Mucosa of stomach (tissue), 1 donor: ENCODE data around the gene BDNF.

Experiments
- H3K27me3 ChIP-seq: one replicate; pipeline ENCODE4 v1.7.0; 2013; ENCODE audit warnings: mild to moderate bottlenecking, low read length; ENCODE audit not compliant: control insufficient read depth, insufficient read depth
- H3K36me3 ChIP-seq: one replicate; pipeline ENCODE4 v1.7.0; 2013; ENCODE audit warnings: low read length; ENCODE audit not compliant: control insufficient read depth, insufficient read depth
- H3K4me1 ChIP-seq: one replicate; pipeline ENCODE4 v1.7.0; 2013; ENCODE audit warnings: mild to moderate bottlenecking, low read length; ENCODE audit not compliant: control insufficient read depth, insufficient read depth
- H3K4me3 ChIP-seq: one replicate; pipeline ENCODE4 v1.7.0; 2013; ENCODE audit warnings: low read length
- H3K9ac ChIP-seq: one replicate; pipeline ENCODE4 v1.7.0; 2013; ENCODE audit warnings: mild to moderate bottlenecking, low read length, moderate library complexity
- H3K9me3 ChIP-seq: one replicate; pipeline ENCODE4 v1.7.0; 2013; ENCODE audit warnings: mild to moderate bottlenecking, low read length, moderate library complexity; ENCODE audit not compliant: control insufficient read depth
- donor health status: Pancreatic carcinoma.

Gene BDNF

DNA sequence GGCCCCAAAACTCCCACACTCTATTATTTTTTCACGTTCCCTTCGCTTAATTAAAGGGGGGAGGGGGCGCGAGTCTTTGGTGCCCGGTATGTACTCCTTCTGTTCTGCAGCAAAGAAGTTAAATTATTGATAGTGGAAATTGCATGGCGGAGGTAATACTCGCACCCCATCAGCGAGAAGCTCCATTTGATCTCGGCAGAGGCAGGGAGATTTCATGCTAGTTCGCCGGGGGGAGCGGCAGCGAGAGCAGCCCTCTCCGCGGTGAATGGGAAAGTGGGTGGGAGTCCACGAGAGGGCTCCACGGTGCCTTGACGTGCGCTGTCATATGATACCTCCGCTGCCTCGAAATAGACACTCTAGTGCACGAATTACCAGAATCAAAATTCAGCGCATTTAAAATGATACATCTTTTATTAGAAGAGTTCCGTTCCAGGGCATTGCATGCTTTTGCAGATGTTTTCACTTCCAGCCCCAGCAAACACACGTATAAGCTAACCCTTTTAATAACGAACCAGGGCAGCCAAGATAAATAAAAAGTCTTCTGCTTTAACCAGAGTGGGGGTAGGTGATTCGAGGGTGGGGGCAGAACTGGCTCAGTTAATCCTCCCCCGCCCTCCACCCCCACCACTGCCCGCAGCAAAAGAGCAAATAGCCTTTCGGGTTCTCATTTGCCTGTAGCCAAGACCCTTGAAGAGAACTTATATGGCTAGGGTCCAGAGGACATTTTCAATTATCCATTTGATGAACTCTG is 1.3 kb upstream of the BDNF start:
- Histone ChIP-seq H3K27me3 (peaks cover 51% of the 10 kb centered on the region), H3K9me3 (no peaks in the 10 kb centered on the region), H3K36me3 (no peaks in the 10 kb centered on the region), H3K9ac (no peak overlapping the region), H3K4me3 (peak overlapping the region; percentile 39), H3K4me1 (peaks cover 15% of the 10 kb centered on the region)

DNA sequence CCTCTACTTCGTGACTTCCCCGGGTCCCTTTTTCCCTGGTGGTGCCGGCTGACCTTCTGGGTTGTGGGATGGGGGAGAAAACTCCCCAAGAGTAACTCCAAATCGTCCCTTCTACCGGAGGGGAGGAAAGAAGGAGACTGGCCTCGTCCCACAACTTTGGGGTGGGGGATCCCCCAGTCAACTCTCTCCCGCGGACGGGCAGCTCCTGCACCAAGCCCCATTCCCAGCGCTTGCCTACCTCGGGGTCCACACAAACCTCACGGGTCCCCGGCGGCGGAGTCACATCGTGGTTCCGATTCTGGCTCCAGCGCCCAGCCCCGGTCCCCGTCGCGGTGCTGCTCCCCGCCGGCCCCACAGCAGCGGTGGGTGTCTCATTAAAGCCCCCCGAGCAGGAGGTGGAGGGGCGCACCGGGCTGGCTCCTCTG is 317 bp downstream of the BDNF start:
- Histone ChIP-seq H3K4me3 (no peak overlapping the region), H3K27me3 (peaks cover 59% of the 10 kb centered on the region), H3K9ac (no peak overlapping the region), H3K4me1 (peaks cover 15% of the 10 kb centered on the region), H3K36me3 (no peaks in the 10 kb centered on the region), H3K9me3 (no peaks in the 10 kb centered on the region)

DNA sequence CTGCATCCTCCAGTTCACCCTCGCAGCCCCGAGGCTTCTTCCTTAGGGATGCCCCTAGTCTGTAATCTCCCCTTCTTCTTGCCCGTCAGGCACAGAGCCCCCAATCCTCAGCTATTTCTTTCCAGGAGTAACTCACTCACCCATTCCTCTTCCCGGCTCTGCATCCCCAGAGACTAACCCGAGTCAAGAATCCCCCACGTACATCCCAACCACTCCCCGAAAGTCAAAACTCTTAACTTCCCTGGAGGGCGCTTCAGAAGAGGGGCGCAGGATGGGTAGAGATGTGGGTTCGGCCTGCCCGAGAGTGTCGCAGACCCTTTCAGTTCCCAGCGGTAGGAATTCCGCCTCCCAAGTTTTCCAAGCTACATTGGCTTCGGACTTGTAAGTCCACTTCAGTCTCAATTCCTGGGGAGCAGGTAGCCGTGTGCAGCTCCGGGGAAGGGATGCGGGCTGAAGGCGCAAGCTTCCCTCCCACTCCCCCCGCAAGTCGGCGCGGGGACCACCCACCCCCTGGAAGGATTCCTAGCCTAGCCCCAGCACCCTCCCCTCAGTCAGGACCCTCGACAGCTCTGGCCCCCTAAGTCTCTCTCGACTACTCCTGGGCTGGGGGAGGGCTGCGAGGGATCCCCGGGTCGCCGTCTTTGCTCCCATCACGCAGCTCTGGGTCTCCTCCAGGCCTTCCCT is 871 bp downstream of the BDNF start:
- Histone ChIP-seq H3K9ac (peak overlapping the region; percentile 19), H3K27me3 (peaks cover 59% of the 10 kb centered on the region), H3K4me3 (peak overlapping the region; percentile 9), H3K36me3 (no peaks in the 10 kb centered on the region), H3K4me1 (peaks cover 15% of the 10 kb centered on the region), H3K9me3 (no peaks in the 10 kb centered on the region)

DNA sequence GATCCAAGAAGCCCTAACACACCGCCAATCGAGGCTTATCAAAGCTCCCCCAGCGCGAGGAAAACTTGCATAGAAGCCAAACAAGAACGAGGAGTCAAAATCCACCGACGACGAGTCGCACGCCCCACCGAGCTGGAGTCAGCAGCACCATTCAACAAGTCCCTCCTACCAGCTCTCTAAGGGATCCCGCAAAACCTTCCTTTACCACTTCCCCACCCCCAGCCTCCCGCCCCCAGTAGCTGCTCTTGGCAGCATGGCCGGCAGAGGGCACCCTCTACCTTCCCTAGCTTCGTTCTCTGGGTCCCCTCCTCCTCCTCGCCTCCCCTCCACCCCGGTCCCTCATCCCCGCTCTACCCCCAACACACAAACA is 1.4 kb downstream of the BDNF start:
- no peaks in the 10 kb centered on the region for H3K9me3 ChIP-seq
- peak overlapping the region; percentile 9 for H3K4me3 ChIP-seq
- H3K27me3 ChIP-seq = peaks cover 59% of the 10 kb centered on the region
- H3K9ac ChIP-seq = peak overlapping the region; percentile 19
- no peaks in the 10 kb centered on the region for H3K36me3 ChIP-seq
- H3K4me1 ChIP-seq = peaks cover 15% of the 10 kb centered on the region

DNA sequence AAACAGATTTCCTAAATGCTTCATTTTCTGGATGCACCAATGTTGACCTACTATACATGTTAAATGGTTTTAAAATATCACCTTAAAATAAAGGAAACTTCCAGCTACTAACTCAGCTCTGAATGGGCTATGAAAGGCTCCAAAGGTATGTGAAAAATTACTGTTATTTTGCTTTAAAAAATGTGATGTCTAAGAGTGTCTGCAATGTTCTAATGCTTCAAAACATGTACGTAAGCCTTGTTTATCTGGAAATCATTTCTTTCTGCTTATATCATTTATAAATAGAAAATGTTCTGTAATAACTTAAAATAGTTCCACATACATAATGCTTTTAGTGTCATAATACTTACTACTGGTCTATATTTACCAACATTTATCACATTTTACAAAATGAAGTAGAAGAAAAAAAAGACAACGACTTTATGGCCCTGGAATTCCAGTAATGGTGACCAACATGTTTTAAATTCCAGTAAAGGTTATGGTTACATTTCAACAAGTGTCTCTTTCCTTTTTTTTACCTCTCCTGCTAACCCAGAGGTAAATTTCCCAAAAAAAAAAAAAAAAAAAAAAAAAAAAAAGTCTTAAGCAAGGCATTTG is 2.5 kb downstream of the BDNF start:
- Histone ChIP-seq H3K9me3 (no peaks in the 10 kb centered on the region), H3K27me3 (peaks cover 56% of the 10 kb centered on the region), H3K4me3 (no peak overlapping the region), H3K9ac (no peak overlapping the region), H3K4me1 (peaks cover 15% of the 10 kb centered on the region), H3K36me3 (no peaks in the 10 kb centered on the region)

DNA sequence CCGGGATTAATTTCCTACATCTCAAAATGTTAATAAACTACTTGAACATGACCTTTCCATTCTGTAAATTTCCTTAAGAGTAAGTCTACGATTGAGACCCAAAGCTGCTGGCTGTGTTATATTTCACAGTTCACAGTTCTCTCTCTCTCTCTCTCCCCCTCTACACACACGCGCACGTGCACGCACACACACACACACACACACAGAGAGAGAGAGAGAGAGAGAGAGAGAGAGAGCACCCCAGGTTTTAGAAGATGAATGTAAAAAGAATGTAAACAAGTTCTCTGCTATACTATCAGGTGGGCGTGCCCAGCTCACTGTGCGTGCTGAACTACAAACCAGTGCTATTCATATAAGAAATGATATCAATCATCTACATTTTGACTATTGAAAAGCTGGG is 3.3 kb downstream of the BDNF start:
- Histone ChIP-seq H3K4me1 (peaks cover 15% of the 10 kb centered on the region), H3K36me3 (no peaks in the 10 kb centered on the region), H3K9me3 (no peaks in the 10 kb centered on the region), H3K27me3 (peaks cover 48% of the 10 kb centered on the region), H3K9ac (no peak overlapping the region), H3K4me3 (no peak overlapping the region)

DNA sequence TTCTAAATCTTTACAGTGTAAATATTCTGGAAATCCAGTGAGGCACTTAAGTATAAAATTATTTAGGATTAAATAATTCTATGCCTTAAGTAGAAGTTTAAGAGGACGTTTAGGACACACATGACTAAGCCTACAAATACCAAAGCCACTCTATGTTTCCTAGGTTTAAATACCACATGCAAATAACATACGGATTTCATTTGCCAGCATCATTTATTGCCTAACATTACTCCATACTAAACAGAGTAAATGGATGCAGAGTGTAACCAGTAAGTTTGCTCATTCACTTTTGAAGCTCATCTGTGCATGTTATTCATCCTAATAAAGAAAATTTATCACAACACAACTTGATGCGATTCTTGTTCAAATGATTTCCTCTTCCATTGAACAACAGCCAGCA is 4.1 kb downstream of the BDNF start:
- Histone ChIP-seq H3K9ac (no peak overlapping the region), H3K4me1 (peaks cover 15% of the 10 kb centered on the region), H3K4me3 (no peak overlapping the region), H3K36me3 (no peaks in the 10 kb centered on the region), H3K27me3 (peaks cover 40% of the 10 kb centered on the region), H3K9me3 (no peaks in the 10 kb centered on the region)

DNA sequence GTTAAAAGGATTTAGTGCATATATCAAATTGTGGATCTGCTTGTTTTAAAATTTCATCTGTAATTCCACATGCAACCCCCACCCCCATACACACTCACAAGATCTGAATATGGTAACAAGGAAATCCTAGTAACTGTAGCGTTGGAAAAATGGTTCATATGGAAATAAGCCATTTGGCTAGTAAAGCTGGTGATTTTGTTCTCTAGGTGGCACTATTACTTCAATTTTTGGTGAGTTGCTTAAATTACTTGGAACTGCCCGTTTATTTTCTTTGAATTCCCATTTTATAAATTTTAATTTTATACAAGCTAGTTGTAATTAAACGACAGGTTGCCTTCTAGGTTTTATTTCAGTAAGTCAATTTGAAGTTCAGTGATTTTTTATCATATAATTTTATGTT is 5.3 kb downstream of the BDNF start:
- H3K36me3 ChIP-seq = no peaks in the 10 kb centered on the region
- no peak overlapping the region for H3K4me3 ChIP-seq
- peaks cover 14% of the 10 kb centered on the region for H3K4me1 ChIP-seq
- H3K9me3 ChIP-seq = no peaks in the 10 kb centered on the region
- H3K9ac ChIP-seq = no peak overlapping the region
- peaks cover 31% of the 10 kb centered on the region for H3K27me3 ChIP-seq

DNA sequence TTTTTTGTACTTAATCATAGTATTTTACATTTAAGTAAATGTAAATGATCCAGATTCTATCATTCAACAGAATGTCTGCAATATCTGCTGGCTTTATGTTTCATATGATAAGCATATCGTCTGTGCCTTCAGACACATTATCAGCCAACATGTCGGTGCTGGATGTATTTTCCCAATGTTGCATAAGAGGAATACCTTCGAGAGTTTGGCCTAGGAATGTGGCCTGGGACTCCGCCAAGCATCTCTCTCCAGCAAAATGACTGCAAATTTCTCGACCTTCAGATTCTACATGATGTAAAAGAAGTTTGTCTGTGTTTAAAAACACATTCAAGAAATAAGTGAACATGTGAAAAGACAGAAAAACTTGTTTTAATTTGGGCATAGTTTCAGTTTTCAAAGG is 6.9 kb downstream of the BDNF start:
- Histone ChIP-seq H3K4me1 (no peaks in the 10 kb centered on the region), H3K36me3 (no peaks in the 10 kb centered on the region), H3K4me3 (no peak overlapping the region), H3K27me3 (peaks cover 16% of the 10 kb centered on the region), H3K9ac (no peak overlapping the region), H3K9me3 (no peaks in the 10 kb centered on the region)

DNA sequence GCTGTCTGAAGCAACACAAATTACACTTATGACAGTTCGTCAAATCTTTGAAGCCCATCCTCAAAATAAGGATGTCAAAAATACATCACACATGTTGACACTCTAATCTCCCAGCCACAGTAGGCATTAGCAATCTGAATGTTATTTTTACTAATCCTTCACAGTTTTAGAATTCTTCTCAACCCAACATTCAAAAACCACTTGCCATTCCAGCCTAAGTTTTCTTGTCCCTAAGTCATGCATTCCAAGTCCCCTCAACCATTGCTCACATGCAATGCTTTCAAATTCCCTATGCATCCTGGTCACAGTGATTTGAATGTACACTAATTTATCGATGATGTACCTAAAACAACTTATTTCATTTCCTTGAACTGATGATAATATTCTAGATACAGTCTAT is 7.5 kb downstream of the BDNF start:
- no peak overlapping the region for H3K9ac ChIP-seq
- H3K4me1 ChIP-seq = no peaks in the 10 kb centered on the region
- H3K36me3 ChIP-seq = no peaks in the 10 kb centered on the region
- no peak overlapping the region for H3K4me3 ChIP-seq
- H3K27me3 ChIP-seq = peaks cover 13% of the 10 kb centered on the region
- H3K9me3 ChIP-seq = no peaks in the 10 kb centered on the region

DNA sequence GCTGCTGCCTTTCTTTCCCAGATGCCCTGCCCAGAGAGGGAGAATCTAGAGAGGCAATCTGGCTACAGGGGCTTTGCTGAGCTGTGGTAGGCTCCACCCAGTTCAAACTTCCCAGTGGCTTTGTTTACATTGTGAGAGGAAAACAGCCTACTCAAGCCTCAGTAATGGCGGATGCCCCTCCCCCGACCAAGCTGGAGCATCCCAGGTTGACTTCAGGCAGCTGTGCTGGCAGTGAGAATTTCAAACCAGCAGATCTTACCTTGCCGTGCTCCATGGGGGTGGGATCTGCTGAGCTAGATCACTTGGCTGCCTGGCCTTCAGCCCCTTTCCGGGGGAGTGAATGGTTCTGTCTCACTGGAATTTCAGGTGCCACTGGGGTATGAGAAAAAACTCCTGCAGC is 12.2 kb downstream of the BDNF start:
- no peaks in the 10 kb centered on the region for H3K36me3 ChIP-seq
- no peaks in the 10 kb centered on the region for H3K9me3 ChIP-seq

DNA sequence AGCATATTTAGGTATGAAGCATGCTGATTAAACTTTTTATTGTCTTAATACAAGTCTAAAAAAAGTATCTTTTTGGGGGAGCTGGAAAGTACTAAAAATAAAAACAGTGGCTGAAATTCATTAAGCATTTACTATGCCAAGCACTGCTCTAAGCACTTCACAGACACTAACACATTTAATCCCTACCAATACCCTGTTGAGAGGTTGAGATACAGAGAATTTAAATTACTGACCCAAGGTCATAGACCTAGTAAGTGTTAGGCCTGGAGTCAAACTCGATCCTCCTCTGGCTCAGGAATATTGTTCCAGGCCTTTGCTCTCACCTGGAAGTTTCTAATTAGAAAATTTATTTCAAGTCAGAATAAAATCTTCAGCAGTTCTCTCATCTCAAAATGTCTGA is 18.6 kb downstream of the BDNF start:
- H3K4me3 ChIP-seq = no peak overlapping the region
- no peaks in the 10 kb centered on the region for H3K36me3 ChIP-seq
- no peaks in the 10 kb centered on the region for H3K9me3 ChIP-seq
- H3K4me1 ChIP-seq = no peaks in the 10 kb centered on the region
- H3K27me3 ChIP-seq = no peaks in the 10 kb centered on the region
- no peak overlapping the region for H3K9ac ChIP-seq

More for the DNA sequence above, 12.2 kb downstream of the BDNF start:
- Histone ChIP-seq H3K4me3 (no peak overlapping the region), H3K27me3 (no peaks in the 10 kb centered on the region), H3K9ac (no peak overlapping the region), H3K4me1 (no peaks in the 10 kb centered on the region)
